Fibroblast of skin of left quadriceps (primary cell): ENCODE measurements around the gene CAMSAP3.
"Not testable (repeated sequence)": the region's sequence is repeated elsewhere in the genome, so short reads cannot be mapped to it uniquely, and the experiment has no call there.

Experiments used
- DNase-seq, 2 experiments: peaks; one replicate each; pipeline ENCODE4 v3.0.0-alpha.2; 2013; ENCODE audit warnings: low read depth in 2 of 2

The CAMSAP3 gene

DNA sequence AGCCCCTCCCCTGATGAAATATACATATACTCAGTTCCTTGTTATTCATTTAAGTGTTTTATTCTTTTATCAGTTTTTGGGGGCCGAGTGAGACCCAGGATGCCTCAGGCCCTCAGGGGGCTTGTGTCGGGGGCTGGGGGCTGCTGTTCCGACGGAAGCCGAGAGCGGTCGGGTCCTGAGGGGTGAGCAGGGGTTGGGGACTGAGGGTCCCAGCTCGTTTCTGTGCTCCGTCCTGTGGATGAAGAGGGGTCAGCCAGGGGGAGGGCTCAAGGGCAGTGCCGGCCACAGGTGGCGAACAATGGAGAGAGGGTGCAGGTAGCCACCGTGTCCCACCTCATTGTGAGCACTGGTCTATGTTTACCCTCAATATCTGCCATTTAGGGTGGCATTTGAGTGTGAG is 35.9 kb downstream of the CAMSAP3 start:
- no peak for DNase-seq

DNA sequence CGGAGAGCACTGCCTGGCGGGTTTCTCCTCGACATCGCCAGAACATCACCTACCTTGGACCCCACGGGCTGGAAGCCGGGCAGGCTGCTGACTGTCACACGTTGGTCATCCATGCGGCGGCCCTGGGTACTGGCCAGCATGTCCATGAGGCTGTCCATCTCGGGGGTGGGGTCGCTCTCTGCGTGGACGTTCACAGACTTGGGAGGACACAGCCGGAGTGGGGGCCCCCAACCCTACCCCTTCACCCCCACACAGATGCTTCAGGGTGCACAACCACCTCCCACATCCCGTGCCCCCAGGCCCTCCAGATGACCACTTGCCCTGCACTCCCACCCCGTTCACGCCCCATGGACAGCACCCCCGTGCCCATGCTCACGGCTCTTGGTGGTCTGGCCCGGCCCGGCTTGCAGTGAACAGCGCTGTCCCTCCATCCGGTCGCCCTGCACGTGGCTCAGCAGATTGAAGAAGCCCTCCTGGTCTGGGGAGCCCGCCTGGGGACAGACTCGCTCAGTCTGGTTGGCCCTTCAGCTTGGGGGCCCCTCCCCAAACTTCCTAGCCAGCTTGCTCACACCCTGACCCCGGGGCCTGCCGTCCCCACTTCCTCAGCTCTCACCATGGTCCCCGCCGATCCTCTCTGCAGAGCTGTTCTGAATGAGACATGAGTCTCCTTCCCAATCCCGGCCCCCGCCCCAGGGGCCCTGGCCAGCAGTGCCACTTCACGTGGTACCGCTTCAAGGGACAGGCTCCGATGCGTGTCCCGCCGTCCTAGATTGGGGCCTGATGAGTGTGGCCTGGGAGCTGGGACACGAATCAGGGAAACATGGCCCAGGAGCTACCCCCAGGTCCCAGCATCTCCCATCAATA is 36.9 kb downstream of the CAMSAP3 start:
- no peak for DNase-seq

DNA sequence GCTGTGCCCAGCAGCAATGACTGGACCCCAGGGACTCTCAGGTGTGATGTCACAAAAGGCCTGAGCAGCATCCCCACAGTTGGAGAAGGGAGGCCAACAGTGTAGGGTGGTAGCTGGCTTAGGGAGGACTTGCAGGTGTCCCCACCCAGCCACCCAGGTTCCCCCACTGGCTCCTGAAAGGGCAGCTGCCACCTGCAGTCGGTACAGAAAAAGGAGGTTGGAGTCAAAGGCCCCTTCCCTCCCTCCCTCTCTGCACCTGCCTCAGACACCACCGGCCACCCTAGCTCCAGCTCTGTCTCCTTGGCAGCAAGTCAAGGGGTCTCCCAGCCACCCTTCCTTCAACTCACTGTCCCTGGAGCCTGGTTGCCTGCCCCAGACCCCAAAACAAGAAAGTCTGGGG is 38.0 kb downstream of the CAMSAP3 start, which contains the start of gene PCP2:
PCP2 (minus strand) TSS at position 22 of the 400 bp plus-strand sequence. CDS start 262 bp downstream, outside the sequence.
- no peak for DNase-seq

DNA sequence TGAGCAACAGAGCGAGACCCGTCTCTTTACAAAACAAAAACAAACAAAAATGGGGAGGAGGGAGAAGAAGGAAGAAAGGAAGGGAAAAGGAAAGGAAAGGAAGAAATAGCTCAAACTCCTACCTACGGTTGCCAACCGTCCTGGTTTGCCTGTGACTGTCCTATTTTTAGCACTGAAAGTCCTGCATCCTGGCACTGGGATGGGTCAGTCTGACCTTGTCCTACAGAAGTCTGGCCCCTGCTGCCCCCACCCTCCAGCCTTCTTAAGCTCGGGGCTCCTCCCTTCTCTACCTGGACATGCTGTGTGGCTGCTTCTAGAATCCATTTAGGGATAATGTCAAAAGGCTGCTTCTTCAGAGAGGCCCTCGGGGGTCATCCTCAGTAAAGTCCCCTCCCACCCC is 40.0 kb downstream of the CAMSAP3 start:
- DNase-seq, result no peak

DNA sequence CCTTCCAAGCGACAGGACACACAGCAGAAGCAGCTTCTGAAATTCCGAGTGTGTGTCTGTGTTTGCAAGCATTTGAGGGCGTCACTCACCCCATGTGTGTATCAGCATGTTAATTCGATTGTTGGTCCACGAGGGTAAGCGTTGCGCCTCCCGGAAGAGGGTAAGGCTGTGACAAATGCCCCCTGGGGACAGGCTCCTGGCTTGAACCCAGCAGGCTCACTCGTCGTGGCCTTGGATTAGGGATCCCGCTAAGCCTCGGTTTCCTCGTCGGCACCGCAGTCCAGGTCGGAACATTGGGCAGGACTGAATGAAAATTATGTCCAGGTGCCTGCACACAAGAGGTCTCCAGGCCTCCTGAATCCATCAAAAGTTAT is 40.6 kb downstream of the CAMSAP3 start:
- no peak for DNase-seq

DNA sequence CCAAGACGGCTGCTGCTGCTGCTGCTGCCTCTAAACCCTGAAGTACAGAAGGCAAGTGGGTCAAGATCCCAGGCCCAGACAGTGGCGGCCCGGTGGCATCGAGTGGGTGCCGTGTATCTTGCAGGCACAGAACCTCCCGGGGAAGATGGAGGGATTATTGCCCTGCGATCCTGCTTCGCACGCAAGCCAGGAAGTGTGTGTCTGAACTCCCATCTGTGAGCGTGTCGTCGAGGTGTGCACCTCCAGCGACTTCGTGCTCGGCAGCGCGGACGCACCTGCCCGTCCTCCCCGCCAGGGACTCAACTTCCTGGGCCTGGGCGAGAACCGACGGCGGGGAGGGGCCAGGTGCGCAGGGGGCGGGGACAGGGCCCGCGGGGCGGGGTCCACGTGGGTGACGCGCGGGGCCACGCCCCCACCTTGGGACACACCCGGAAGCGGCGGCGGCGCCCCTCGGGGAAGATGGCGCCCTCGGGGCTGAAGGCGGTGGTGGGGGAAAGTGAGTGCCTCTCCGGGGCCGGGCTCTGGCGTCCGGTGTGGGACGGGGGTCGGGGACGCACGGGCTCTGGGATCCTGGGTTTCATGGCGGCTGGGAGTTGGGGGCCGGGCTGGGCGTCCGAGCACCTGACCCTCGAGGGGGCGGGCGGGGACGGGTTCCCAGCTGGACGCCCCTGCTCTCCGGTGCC is 41.2 kb downstream of the CAMSAP3 start, which contains the start of gene STXBP2:
STXBP2 (plus strand) TSS at position 420 of the 683 bp plus-strand sequence; CDS start at position 460, 40 bp downstream.
- DNase-seq, result no peak

DNA sequence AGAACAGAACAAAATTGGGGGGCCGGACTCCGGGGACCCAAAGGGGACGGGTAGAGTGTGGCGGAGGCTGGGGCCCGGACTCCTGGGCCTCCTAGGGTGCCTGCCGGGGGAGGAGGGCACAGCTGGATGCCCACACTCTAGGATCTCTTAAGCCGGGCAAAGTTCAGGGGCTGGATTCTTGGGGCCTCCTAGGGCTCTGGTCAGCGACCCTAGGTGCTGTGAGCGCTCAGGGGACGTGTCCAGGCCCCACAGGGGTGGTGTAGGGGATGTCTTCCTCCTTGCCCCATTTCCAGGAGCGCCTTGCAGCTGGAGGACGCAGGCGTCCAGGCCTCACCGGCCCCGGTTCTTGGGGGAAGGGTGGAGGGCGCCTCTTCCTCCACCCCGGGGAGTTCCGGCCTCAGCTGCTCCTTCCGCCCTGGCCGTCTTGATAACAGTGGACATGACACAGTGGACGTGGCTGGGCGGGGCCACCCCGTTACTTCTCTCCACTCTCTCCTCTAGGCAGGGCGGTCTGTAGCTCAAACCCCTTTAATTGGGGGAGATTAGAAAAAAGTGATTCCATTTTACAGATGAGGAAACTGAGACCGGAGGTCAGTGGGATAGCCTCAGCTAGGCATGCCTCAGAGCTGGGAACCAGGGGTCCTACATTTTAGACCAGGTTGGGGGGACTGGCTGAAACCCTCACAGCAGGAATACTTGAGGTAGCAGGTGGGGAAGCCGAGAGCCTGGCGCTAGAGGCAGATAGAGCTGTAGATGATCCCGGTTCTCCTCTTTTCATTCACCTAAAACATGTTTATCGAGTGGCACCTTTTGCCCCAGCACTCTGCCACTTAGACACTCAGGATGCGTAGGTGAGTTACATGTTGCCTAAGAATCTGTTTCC is 42.0 kb downstream of the CAMSAP3 start:
- DNase-seq, result no peak

DNA sequence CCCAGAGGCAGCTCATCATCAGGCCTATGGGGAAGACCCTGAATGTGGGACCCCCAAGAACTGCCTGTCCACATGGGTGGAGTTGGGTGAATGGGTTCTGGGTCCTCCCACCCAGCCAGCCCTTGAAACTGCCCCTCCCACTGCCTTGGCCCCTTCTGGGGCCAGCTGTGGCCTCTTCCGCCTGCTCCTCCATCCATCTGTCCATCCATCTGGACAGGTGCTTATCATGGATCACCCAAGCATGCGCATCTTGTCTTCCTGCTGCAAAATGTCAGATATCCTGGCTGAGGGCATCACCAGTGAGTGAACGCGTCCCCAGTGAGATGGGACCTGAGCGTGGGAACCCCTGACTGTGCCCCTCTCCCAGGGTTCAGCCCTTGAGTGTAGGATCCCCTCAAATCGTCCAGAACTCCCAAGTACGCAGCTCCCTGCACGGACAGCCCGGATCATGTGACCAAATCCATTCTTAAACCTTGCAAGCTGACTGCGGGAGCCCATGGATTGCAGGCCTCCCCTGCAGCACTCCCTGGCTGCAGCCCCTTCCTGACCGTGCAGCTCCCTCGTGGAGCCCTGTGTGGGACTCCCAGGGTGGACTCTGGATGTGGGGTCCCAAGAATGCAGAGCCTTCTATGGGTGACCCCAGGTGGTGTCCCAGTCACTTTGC is 43.3 kb downstream of the CAMSAP3 start:
- no peak for DNase-seq

DNA sequence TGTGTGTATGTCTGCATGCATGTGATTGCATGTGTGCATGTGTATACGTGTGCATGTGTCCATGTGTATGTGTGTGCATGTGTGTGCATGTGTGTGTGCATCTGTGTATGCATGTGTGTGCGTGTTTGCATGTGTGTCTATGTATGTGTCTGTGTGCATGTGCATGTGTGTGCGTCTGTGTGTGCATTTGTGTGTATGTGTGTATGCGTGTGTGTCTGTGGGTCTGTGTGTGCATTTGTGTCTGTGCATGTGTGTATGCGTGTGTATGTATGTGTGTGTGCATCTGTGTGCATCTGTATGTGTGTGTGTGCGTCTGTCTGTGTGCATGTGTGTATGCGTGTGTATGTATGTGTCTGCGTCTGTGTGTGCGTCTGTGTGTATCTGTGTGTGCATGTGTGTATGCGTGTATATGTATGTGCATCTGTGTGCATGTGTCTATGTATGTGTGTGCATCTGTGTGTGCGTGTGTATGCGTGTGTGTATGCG is 44.2 kb downstream of the CAMSAP3 start:
- DNase-seq, result no peak

DNA sequence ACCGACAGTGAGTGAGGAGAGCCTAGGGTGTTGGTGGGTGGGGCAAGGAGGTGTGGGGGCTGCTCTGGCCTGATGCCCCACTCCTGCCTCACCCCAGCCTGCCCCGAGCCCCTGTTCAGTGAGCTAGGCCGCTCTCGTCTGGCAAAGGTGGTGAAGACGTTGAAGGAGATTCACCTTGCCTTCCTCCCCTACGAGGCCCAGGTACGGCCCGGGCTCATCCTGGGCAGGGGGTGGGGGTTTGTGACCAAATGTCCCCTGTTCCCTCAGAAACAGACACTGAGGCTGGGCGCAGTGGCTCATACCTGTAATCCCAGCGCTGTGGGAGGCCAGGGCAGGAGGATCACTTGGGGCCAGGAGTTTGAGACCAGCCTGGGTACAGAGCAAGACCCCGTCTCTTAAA is 45.1 kb downstream of the CAMSAP3 start:
- no peak for DNase-seq

DNA sequence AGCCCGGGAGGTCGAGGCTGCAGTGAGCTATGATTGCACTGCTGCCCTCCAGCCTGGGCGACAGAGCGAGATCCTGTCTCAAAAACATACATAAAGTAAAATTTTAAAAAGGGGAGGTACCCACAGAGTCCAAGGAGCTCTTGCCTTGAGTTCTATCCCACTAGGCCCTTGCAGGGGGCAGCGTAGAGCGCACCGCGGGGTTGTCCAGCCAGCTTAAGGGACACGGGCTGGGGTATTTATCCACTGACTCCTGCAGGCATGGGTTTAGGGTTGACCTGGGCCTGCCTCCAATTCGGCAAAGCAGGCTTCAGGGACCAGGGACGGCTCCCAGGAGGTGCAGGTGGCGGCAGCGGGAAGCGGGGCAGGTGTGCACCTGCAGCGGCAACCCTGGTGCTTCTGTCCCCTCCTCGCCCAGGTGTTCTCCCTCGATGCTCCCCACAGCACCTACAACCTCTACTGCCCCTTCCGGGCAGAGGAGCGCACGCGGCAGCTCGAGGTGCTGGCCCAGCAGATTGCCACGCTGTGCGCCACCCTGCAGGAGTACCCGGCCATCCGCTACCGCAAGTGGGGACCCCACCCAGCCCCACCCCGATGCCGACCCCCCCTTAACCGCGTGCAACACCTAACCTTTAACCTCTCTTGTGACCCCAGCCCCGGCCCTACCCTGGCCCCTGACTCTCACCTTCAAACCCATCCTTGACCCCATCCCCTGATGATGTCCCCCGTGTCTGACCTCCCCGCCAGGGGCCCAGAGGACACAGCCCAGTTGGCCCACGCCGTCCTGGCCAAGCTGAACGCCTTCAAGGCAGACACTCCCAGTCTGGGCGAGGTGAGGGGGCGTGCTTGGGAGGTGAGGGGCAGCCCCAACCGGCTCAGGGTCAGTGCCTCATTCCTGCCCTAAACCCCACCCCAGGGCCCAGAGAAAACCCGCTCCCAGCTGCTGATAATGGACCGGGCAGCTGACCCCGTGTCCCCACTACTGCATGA is 45.9 kb downstream of the CAMSAP3 start:
- DNase-seq, result no peak

DNA sequence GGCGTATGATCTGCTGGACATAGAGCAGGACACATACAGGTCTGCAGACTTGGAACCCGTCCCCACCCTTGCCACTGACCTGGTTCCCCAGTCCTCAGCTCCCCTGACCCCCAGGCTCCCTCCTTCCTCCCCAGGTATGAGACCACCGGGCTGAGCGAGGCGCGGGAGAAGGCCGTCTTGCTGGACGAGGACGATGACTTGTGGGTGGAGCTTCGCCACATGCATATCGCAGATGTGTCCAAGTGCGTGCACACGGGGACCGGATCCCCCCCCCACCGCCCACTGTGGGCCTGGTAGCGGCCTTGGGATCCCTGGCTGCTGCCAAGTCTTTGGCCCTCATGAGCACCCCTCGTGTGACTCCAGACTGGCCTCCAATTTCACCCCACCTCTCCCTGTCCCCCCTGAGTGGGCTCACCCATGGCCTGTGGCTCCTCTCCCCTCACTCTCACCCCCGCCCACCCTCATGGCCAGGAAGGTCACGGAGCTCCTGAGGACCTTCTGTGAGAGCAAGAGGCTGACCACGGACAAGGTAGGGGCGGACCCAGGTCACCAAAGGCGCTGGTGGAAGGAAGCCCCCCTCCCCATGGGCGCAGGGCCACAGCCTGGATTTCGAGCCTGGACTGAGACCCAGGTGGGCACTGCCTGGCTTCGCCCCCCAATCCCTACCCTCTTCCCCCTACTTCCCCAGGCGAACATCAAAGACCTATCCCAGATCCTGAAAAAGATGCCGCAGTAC is 46.8 kb downstream of the CAMSAP3 start:
- DNase-seq, result no peak

DNA sequence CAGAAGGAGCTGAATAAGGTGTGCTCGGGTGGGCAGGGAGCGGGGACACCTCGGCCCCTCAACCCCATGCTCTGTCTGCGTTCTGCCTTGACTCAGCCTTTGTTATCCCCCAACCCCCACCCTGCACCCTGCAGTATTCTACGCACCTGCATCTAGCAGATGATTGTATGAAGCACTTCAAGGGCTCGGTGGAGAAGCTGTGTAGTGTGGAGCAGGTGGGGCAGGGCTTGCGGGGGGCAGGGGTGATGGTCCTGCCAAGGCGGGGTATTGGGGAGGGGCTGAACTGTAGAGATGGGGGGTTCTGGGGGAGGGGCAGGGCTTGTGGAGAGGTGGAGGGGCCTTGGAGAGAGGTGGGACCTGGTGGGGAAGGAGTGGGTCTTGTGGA is 47.4 kb downstream of the CAMSAP3 start:
- DNase-seq, result no peak

DNA sequence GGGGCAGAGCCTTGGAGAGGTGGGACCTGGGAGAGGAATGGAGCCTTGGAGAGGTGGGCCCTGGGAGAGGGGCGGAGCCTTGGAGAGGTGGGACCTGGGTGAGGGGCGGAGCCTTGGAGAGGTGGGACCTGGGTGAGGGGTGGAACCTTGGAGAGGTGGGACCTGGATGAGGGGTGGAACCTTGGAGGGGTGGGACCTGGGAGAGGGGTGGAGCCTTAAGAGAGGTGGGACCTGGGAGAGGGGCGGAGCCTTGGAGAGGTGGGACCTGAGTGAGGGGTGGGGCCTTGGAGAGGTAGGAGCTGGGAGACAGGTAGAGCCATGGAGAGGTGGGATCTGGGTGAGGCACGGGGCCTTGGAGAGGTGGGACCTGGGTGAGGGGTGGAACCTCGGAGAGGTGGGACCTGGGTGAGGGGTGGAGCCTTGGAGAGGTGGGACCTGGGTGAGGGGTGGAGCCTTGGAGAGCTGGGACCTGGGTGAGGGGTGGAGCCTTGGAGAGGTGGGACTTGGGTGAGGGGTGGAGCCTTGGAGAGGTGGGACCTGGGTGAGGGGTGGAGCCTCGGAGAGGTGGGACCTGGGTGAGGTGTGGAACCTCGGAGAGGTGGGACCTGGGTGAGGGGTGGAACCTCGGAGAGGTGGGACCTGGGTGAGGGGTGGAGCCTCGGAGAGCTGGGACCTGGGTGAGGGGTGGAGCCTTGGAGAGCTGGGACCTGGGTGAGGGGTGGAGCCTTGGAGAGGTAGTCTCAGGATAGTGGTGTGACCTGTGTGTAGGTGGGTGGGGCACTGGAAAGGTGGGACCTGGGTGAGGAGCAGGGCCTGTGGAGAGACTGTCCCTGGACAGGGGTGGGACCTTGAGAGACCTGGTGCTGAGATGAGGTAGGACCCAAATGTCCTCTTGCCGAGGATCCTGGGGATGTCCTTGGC is 48.2 kb downstream of the CAMSAP3 start:
- DNase-seq, result not testable (repeated sequence)

DNA sequence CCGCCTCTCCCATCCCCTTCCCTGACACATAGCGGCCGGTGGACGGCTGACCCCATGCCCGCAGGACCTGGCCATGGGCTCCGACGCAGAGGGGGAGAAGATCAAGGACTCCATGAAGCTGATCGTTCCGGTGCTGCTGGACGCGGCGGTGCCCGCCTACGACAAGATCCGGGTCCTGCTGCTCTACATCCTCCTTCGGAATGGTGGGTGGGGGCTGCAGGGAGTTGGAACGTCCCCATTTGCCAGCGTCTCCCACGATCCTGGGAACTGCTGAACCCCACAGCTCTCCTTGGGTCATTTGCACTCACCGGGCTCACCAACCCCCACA is 48.9 kb downstream of the CAMSAP3 start:
- no peak for DNase-seq

DNA sequence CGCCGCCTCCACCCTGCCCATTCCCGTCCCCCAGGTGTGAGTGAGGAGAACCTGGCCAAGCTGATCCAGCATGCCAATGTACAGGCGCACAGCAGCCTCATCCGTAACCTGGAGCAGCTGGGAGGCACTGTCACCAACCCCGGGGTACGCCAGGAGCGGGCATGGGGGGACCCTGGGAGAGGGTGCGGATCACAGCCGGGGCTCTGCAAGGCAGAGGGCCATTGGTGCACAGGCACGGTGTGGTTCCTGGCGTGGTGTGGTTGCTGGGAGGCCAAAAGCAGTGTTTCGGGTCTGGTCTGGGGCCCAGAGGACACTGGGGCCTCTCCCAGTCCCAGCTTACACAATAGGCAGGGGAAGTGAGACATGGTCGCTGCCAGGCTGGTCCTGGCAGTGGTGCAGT is 49.5 kb downstream of the CAMSAP3 start:
- DNase-seq, result no peak

DNA sequence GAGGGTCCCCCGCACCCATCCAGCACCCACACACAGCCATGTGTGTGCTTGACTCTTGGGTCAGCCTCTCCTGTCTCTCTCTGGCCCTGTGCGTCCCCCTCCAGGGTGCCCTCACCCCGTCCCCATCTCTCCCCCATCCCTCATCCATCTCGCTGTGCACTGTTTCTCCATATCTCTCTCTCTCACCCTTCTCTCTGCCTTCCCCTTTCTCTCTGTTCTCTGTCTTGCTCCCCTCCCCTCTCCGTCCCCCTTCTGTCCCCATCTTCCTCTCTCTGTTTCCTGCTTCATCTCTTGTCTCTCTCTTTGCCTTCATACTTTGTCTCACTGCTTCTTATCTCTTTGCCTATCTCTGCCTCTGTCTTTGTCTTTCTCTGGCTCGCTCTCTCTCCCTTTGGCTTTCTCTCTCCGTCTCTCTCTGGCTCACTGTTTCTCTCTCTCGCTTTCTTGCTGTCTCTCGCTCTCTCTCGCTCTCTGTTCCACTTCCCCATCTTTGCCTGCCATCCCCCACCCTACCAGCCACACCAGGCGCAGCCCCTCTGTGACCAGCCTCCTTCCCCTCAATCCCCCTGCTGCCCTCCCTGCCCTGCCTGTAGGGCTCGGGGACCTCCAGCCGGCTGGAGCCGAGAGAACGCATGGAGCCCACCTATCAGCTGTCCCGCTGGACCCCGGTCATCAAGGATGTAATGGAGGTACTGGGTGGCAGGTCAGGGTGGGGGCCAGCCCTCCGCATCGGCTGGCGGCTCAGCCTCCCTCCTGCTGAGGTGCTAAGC is 50.2 kb downstream of the CAMSAP3 start:
- no peak for DNase-seq

DNA sequence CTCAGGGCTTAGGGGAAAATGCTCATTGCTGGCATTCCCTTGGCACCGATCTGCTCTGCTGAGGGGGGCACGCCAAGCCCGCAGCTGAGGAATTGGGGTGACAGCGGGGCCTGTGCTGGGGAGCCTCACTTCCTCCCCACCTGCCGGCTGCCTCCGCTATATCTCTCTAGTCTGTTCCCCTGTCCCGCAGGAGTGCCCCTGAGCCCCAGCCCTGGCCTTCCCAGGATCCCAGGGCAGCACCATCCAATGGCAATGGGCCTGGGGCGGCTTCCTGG is 50.7 kb downstream of the CAMSAP3 start:
- no peak for DNase-seq
